Osteocyte (in vitro differentiated cells): ENCODE measurements around the gene ATP6V1E1. TPM values are rescaled to one million over a fixed set of nuclear protein-coding genes. Genes with fewer than 3 reads are reported as not detected.
A peak's percentile ranks its signal among the peaks of the same experiment; 100 is the strongest.

ENCODE experiments used
- DNase-seq: peaks from one replicate; pipeline ENCODE4 v3.0.0; 2021; ENCODE audit warnings: mixed read lengths; ENCODE audit not compliant: unreplicated experiment; ENCODE audit errors: extremely low spot score
- H3K27ac Mint-ChIP-seq: one replicate; pipeline ENCODE4 v1.8.0; 2021; ENCODE audit warnings: mild to moderate bottlenecking, mixed read lengths; ENCODE audit not compliant: unreplicated experiment
- H3K27me3 Mint-ChIP-seq: one replicate; pipeline ENCODE4 v1.8.0; 2021; ENCODE audit warnings: mixed read lengths; ENCODE audit not compliant: unreplicated experiment
- H3K36me3 Mint-ChIP-seq: one replicate; pipeline ENCODE4 v1.8.0; 2021; ENCODE audit warnings: mixed read lengths; ENCODE audit not compliant: unreplicated experiment
- H3K4me1 Mint-ChIP-seq: one replicate; pipeline ENCODE4 v1.8.0; 2021; ENCODE audit warnings: mixed read lengths; ENCODE audit not compliant: unreplicated experiment
- H3K4me3 Mint-ChIP-seq: one replicate; pipeline ENCODE4 v1.8.0; 2021; ENCODE audit warnings: mild to moderate bottlenecking, moderate library complexity, mixed read lengths; ENCODE audit not compliant: unreplicated experiment
- H3K9me3 Mint-ChIP-seq: one replicate; pipeline ENCODE4 v1.8.0; 2021; ENCODE audit warnings: mixed read lengths; ENCODE audit not compliant: unreplicated experiment
- CTCF ChIP-seq: fragments of 200-600 bp; sonication (generic); IDR thresholded peaks from 2 replicates; pipeline ENCODE4 v1.5.0; 2021; ENCODE audit warnings: antibody characterized with exemption, mild to moderate bottlenecking, moderate library complexity
- total RNA-seq: library from RNA; stranded (reverse); gene quantifications from 2 replicates; pipeline ENCODE4 v1.2.1, GENCODE V29; 2021

ATP6V1E1 gene
- total RNA-seq, 1 donor from 2014 or later = 119 TPM

- no peak for TF ChIP-seq CTCF
- Mint-ChIP-seq H3K4me1 (peaks cover 19% of the 10 kb centered on the region), H3K36me3 (no peaks in the 10 kb centered on the region), H3K4me3 (no peak overlapping the region), H3K27ac (no peak overlapping the region), H3K27me3 (no peaks in the 10 kb centered on the region), H3K9me3 (no peaks in the 10 kb centered on the region)
- no peak for DNase-seq
Measured at GRCh38 chr22:17579535-17579981, 49.0 kb downstream of the ATP6V1E1 start.

GRCh38 chr22:17578136-17578754 is 50.3 kb downstream of the ATP6V1E1 start:
- Mint-ChIP-seq H3K27me3 (no peaks in the 10 kb centered on the region), H3K4me3 (no peak overlapping the region), H3K9me3 (no peaks in the 10 kb centered on the region), H3K4me1 (peaks cover 19% of the 10 kb centered on the region), H3K27ac (peak overlapping the region; percentile 56), H3K36me3 (no peaks in the 10 kb centered on the region)
- no peak for TF ChIP-seq CTCF
- no peak for DNase-seq

GRCh38 chr22:17576470-17576869 is 52.1 kb downstream of the ATP6V1E1 start:
- peak overlapping the region; percentile 76 for H3K27ac Mint-ChIP-seq
- no peaks in the 10 kb centered on the region for H3K36me3 Mint-ChIP-seq
- TF ChIP-seq CTCF = no peak
- DNase-seq = no peak
- no peak overlapping the region for H3K4me3 Mint-ChIP-seq
- H3K9me3 Mint-ChIP-seq = no peaks in the 10 kb centered on the region
- no peaks in the 10 kb centered on the region for H3K27me3 Mint-ChIP-seq
- peaks cover 19% of the 10 kb centered on the region for H3K4me1 Mint-ChIP-seq

- no peak overlapping the region for H3K4me3 Mint-ChIP-seq
- H3K4me1 Mint-ChIP-seq = peaks cover 27% of the 10 kb centered on the region
- H3K36me3 Mint-ChIP-seq = no peaks in the 10 kb centered on the region
- H3K9me3 Mint-ChIP-seq = no peaks in the 10 kb centered on the region
- DNase-seq = no peak
- no peak for TF ChIP-seq CTCF
- H3K27me3 Mint-ChIP-seq = no peaks in the 10 kb centered on the region
- H3K27ac Mint-ChIP-seq = peak overlapping the region; percentile 76
Measured at GRCh38 chr22:17575681-17576080, 52.9 kb downstream of the ATP6V1E1 start.

GRCh38 chr22:17575151-17575550 is 53.4 kb downstream of the ATP6V1E1 start:
- H3K9me3 Mint-ChIP-seq = no peaks in the 10 kb centered on the region
- H3K27ac Mint-ChIP-seq = no peak overlapping the region
- H3K36me3 Mint-ChIP-seq = no peaks in the 10 kb centered on the region
- TF ChIP-seq CTCF = no peak
- H3K27me3 Mint-ChIP-seq = no peaks in the 10 kb centered on the region
- no peak overlapping the region for H3K4me3 Mint-ChIP-seq
- peaks cover 33% of the 10 kb centered on the region for H3K4me1 Mint-ChIP-seq
- DNase-seq = no peak
